CD14-positive monocyte (primary cell): ENCODE measurements around the gene C4B. TPM values are rescaled to one million over a fixed set of nuclear protein-coding genes. Genes with fewer than 3 reads are reported as not detected.
A peak's percentile ranks its signal among the peaks of the same experiment; 100 is the strongest.

ENCODE experiments used
- DNase-seq, 3 donors: peaks; one replicate each; pipeline ENCODE4 v3.0.0-alpha.2; 2011 to 2022
- H2AFZ ChIP-seq: 2 replicates; pipeline ENCODE4 v1.6.0; 2012; ENCODE audit warnings: mild to moderate bottlenecking, low read depth, low read length, inconsistent platforms; ENCODE audit not compliant: insufficient read depth, poor library complexity, severe bottlenecking
- H3K27ac ChIP-seq, 2 donors: 1 replicate in 1 of 2; 2 replicates in 1 of 2; pipeline ENCODE4 v1.5.1; 2012 to 2013; ENCODE audit warnings: low read length in 2 of 2, control low read depth in 1 of 2, inconsistent platforms in 1 of 2, low read depth in 1 of 2, mild to moderate bottlenecking in 1 of 2
- H3K27me3 ChIP-seq, 2 donors: one replicate each; pipeline versions ENCODE4 v1.6.0 to v1.6.1; 2011 to 2013; ENCODE audit warnings: low read length in 2 of 2; ENCODE audit not compliant: control insufficient read depth in 2 of 2, insufficient read depth in 2 of 2
- H3K36me3 ChIP-seq, 2 donors: replicated peaks in 1 of 2; 1 replicate in 1 of 2; 2 replicates in 1 of 2; pipeline versions ENCODE4 v1.5.1 to v1.6.1; 2012 to 2013; ENCODE audit warnings: low read length in 2 of 2, control low read depth in 1 of 2, inconsistent platforms in 1 of 2, mild to moderate bottlenecking in 1 of 2; ENCODE audit not compliant: insufficient read depth in 2 of 2, control insufficient read depth in 1 of 2
- H3K4me1 ChIP-seq, 2 donors: 1 replicate in 1 of 2; 2 replicates in 1 of 2; pipeline versions ENCODE4 v1.5.1 to v1.6.1; 2012 to 2013; ENCODE audit warnings: low read length in 2 of 2, control low read depth in 1 of 2, inconsistent platforms in 1 of 2, mild to moderate bottlenecking in 1 of 2, moderate library complexity in 1 of 2; ENCODE audit not compliant: insufficient read depth in 2 of 2, control insufficient read depth in 1 of 2
- H3K4me2 ChIP-seq: replicated peaks from 2 replicates; pipeline ENCODE3; 2012; ENCODE audit warnings: low read length, moderate library complexity, mild to moderate bottlenecking; ENCODE audit not compliant: poor library complexity, severe bottlenecking; ENCODE audit errors: extremely low read depth
- H3K4me3 ChIP-seq, 3 experiments: fragments of 200-600 bp in 1 of 3; sonication (generic) in 1 of 3; replicated peaks in 1 of 3; 1 replicate in 2 of 3; 2 replicates in 1 of 3; pipeline ENCODE4 v1.5.1; 2011 to 2013; ENCODE audit warnings: low read length in 3 of 3, mild to moderate bottlenecking in 3 of 3, control low read depth in 2 of 3, low read depth in 2 of 3, inconsistent platforms in 1 of 3, moderate library complexity in 1 of 3
- H3K79me2 ChIP-seq: 2 replicates; pipeline ENCODE4 v1.6.0; 2012; ENCODE audit warnings: mild to moderate bottlenecking, control low read depth, inconsistent platforms, low read length, moderate library complexity; ENCODE audit not compliant: insufficient read depth
- H3K9ac ChIP-seq: 2 replicates; pipeline ENCODE4 v1.6.0; 2017; ENCODE audit warnings: low read length, mild to moderate bottlenecking; ENCODE audit not compliant: insufficient read depth, poor library complexity, severe bottlenecking
- H3K9me3 ChIP-seq, 2 donors: replicated peaks in 1 of 2; 1 replicate in 1 of 2; 2 replicates in 1 of 2; pipeline versions ENCODE4 v1.5.1 to v1.6.1; 2012 to 2013; ENCODE audit warnings: low read length in 2 of 2, control low read depth in 1 of 2; ENCODE audit not compliant: control insufficient read depth in 1 of 2, insufficient read depth in 1 of 2
- H4K20me1 ChIP-seq: 2 replicates; pipeline ENCODE4 v1.6.0; 2012; ENCODE audit warnings: mild to moderate bottlenecking, low read length, control low read depth, moderate library complexity; ENCODE audit not compliant: insufficient read depth
- H3K27ac Mint-ChIP-seq, 7 donors: one replicate each; pipeline ENCODE4 v1.8.0; 2020; ENCODE audit warnings: mild to moderate bottlenecking in 7 of 7, mixed read lengths in 7 of 7, moderate library complexity in 6 of 7, inconsistent platforms in 2 of 7
- H3K27me3 Mint-ChIP-seq, 3 donors: one replicate each; pipeline ENCODE4 v1.8.0; 2021 to 2022; ENCODE audit warnings: low read depth in 3 of 3, mild to moderate bottlenecking in 3 of 3, mixed read lengths in 3 of 3, moderate library complexity in 3 of 3, inconsistent platforms in 1 of 3
- H3K36me3 Mint-ChIP-seq, 2 donors: one replicate each; pipeline ENCODE4 v1.8.0; 2020; ENCODE audit warnings: mixed read lengths in 2 of 2, inconsistent platforms in 1 of 2, mild to moderate bottlenecking in 1 of 2
- H3K4me1 Mint-ChIP-seq: one replicate; pipeline ENCODE4 v1.8.0; 2020; ENCODE audit warnings: mild to moderate bottlenecking, mixed read lengths
- H3K4me3 Mint-ChIP-seq, 2 donors: one replicate each; pipeline ENCODE4 v1.8.0; 2020; ENCODE audit warnings: mild to moderate bottlenecking in 2 of 2, mixed read lengths in 2 of 2, moderate library complexity in 1 of 2
- H3K9me3 Mint-ChIP-seq, 7 donors: one replicate each; pipeline ENCODE4 v1.8.0; 2020 to 2022; ENCODE audit warnings: mixed read lengths in 7 of 7, mild to moderate bottlenecking in 6 of 7, moderate library complexity in 6 of 7, inconsistent platforms in 2 of 7
- WGBS: methylation state at CpG from one replicate; pipeline ENCODE4 v1.1.5; 2013; ENCODE audit warnings: missing lambda C conversion rate; ENCODE audit not compliant: insufficient coverage; 5-methylcytosine and 5-hydroxymethylcytosine counted together
- intact Hi-C, 2 donors: fragments of 100-400 bp; cut with micrococcal nuclease; formaldehyde crosslinking; loops; one replicate each; pipeline versions ENCODE4 v1.15.0 to v1.15.1; 2023
- polyA plus RNA-seq, 3 donors: library from polyadenylated mRNA; depleted of rRNA in 1 of 3; unstranded in 2 of 3; stranded (reverse) in 1 of 3; fragments of 300-500 nt in 2 of 3; fragments of >200 nt in 1 of 3; fragmentation: Illumina TruSeq in 2 of 3; gene quantifications; 1 replicate in 2 of 3; 2 replicates in 1 of 3; pipeline ENCODE4 v1.2.3, GENCODE V29; 2012 to 2021
- TF ChIP-seq, protein P1 (sequence below): fragments of 200-600 bp; IDR thresholded peaks from one replicate; pipeline ENCODE4 v1.8.0; 2022; ENCODE audit warnings: antibody characterized with exemption, mild to moderate bottlenecking

Gene C4B
- polyA plus RNA-seq, 3 donors: 0.18 to 11.6 TPM; not detected in 1

DNA sequence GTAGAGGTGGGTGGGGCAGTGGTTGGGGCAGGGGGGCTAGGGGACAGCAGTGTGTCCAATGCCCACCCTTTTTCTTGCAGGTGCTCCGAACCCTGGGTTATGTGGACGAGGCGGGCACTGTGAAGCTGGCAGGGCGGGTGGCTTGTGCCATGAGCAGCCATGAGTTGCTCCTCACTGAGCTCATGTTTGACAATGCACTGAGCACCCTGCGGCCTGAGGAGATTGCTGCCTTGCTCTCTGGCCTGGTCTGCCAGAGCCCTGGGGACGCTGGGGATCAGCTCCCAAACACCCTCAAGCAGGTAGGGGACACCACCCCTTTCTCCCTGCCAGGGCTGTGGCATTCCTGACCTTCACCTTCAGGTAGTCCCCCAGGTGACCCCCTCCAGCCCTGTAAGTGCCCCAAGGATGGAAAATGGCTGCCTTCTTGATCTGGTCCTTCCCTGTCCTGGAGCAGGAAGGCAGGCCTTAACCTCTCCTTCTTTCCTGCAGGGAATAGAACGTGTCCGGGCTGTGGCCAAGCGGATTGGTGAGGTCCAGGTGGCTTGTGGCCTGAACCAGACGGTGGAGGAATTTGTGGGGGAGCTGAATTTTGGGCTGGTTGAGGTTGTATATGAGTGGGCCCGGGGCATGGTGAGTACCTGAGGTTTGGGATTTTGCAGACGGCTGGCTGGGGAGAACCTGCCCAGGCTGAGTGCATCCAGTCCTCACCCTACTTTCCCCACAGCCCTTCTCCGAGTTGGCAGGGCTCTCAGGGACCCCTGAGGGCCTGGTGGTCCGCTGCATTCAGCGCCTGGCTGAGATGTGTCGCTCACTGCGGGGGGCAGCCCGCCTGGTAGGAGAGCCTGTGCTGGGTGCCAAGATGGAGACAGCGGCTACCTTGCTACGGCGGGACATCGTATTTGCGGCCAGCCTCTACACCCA is 45.5 kb upstream of the C4B start:
- H3K4me3 Mint-ChIP-seq: no peak overlapping the region
- intact Hi-C loops: no loop called here
- Histone ChIP-seq H3K27ac (peak overlapping the region in 1 of 2 donors; percentile 99), H3K9ac (no peak overlapping the region), H3K27me3 (no peaks in the 10 kb centered on the region), H3K9me3 (no peaks in the 10 kb centered on the region), H2AFZ (no peak overlapping the region), H4K20me1 (no peaks in the 10 kb centered on the region), H3K36me3 (peaks cover 59 to 67% of the 10 kb centered on the region in 2 donors), H3K79me2 (peaks cover 26% of the 10 kb centered on the region), H3K4me1 (peaks cover 20 to 26% of the 10 kb centered on the region in 2 donors), H3K4me3 (no peak overlapping the region), H3K4me2 (no peak overlapping the region)
- DNase-seq: peak in 1 of 3 donors; percentile 6
- H3K9me3 Mint-ChIP-seq: no peaks in the 10 kb centered on the region
- peaks cover 29% of the 10 kb centered on the region for H3K4me1 Mint-ChIP-seq
- WGBS: 91% methylated on average over 16 of the region's 23 CpGs
- peaks cover 60 to 65% of the 10 kb centered on the region in 2 donors for H3K36me3 Mint-ChIP-seq
- peak overlapping the region in 5 of 7 donors; percentile 41 to 100 (median 79) for H3K27ac Mint-ChIP-seq
- H3K27me3 Mint-ChIP-seq: peaks cover 0 to 2% (median 1%) of the 10 kb centered on the region in 3 donors
- TF ChIP-seq, protein P1, sequence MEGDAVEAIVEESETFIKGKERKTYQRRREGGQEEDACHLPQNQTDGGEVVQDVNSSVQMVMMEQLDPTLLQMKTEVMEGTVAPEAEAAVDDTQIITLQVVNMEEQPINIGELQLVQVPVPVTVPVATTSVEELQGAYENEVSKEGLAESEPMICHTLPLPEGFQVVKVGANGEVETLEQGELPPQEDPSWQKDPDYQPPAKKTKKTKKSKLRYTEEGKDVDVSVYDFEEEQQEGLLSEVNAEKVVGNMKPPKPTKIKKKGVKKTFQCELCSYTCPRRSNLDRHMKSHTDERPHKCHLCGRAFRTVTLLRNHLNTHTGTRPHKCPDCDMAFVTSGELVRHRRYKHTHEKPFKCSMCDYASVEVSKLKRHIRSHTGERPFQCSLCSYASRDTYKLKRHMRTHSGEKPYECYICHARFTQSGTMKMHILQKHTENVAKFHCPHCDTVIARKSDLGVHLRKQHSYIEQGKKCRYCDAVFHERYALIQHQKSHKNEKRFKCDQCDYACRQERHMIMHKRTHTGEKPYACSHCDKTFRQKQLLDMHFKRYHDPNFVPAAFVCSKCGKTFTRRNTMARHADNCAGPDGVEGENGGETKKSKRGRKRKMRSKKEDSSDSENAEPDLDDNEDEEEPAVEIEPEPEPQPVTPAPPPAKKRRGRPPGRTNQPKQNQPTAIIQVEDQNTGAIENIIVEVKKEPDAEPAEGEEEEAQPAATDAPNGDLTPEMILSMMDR: no peak

DNA sequence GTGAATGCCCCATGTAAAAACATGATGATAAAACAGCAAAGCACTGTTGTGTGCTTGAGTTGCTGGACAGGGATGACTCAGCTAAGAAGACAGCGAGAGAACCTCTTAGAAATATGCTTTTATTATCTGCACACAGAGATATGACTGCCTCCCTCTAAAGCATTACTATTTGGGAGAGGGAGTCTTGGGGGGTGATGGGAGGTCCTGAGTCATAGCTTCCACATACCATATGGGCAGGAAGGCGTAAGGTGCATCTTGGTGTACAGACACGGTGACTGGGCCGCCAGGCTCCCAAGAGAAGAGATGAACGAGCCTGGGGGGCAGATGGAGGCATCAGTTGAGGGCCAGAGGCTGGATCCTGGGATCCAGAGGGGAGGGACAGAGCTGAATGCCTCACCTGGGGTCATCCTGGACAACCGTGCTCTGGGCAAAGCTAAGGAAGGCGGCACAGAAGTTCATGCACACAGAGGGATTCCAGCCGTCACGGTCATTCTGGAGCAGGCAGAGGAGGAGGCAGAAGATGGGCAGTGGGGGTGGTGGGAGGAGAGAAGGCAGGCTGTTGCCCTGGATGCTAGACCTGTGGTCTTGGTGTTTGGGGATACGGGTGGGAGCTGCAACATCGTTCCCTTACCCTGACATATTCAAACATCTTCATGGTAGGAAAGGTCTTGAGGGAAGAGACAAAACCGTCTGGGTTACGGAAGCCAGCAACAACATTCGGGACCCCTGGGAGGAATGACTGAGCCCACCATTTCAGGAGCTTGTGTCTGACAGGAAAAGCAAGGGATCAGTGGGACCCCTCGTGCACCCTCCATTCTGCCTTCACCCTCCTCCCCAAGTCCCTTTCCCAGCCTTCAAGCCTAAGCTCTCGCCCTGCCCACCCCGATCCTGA is 44.6 kb upstream of the C4B start:
- 87% methylated on average over 10 of the region's 17 CpGs for WGBS
- peaks cover 51 to 58% of the 10 kb centered on the region in 2 donors for H3K36me3 ChIP-seq
- peak in 1 of 3 donors; percentile 10 for DNase-seq

More for the DNA sequence above, 44.6 kb upstream of the C4B start:
- H3K9me3 ChIP-seq: no peaks in the 10 kb centered on the region
- Mint-ChIP-seq H3K4me1 (peaks cover 29% of the 10 kb centered on the region), H3K27me3 (peaks cover 0 to 2% (median 1%) of the 10 kb centered on the region in 3 donors), H3K36me3 (peaks cover 56 to 62% of the 10 kb centered on the region in 2 donors), H3K9me3 (peaks cover 0 to under 1% (median 0%) of the 10 kb centered on the region in 7 donors), H3K4me3 (no peak overlapping the region), H3K27ac (peak overlapping the region; percentile 59 to 100 (median 100))
- H3K4me3 ChIP-seq: no peak overlapping the region
- H3K9ac ChIP-seq: no peak overlapping the region
- H3K4me2 ChIP-seq: no peak overlapping the region
- intact Hi-C loops: no loop called here
- H3K27ac ChIP-seq: peak overlapping the region in 1 of 2 donors; percentile 99
- H4K20me1 ChIP-seq: no peaks in the 10 kb centered on the region
- no peaks in the 10 kb centered on the region for H3K27me3 ChIP-seq
- H3K4me1 ChIP-seq: peaks cover 20 to 26% of the 10 kb centered on the region in 2 donors
- H3K79me2 ChIP-seq: peaks cover 26% of the 10 kb centered on the region
- TF ChIP-seq, protein P1: no peak
- H2AFZ ChIP-seq: no peak overlapping the region
